ENCODE results near the gene KLF18.

KLF18 gene

DNA sequence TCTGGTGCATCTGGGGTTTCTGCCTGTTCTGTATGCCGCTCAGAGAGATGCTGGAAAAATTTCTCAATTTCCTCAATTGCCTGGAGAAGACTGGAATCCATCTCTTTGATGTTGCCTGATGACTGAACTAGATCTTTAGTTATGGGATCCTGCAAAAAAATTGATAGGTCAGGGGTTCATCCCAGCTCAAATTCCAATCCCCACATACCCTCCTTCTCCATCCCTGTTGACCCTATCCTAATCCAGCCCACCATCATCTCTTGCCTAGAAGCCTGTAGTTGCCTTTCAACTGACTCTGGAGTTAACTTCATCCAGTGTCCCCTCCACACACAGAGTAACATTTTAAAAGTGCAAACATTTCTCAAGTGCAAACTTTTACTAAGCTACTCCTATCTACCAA, at the start of gene KLF18:
KLF18 (minus strand) TSS at position 101 of the 400 bp plus-strand sequence; CDS start at position 101, 0 bp downstream.
- Histone ChIP-seq H3K4me3 (ENCODE audit: low read length) (no peak within 1 kb of the TSS), H3K36me3 (ENCODE audit: control insufficient read depth, insufficient read depth, low read length) (no peaks in the 10 kb centered on the region), H3K4me1 (ENCODE audit: control insufficient read depth, insufficient read depth, low read length) (no peaks in the 10 kb centered on the region), H3K9ac (ENCODE audit: low read length) (no peak within 1 kb of the TSS), H3K27me3 (ENCODE audit: control insufficient read depth, insufficient read depth, low read length) (no peaks in the 10 kb centered on the region), H3K9me3 (ENCODE audit: control insufficient read depth, low read length) (no peaks in the 10 kb centered on the region)

DNA sequence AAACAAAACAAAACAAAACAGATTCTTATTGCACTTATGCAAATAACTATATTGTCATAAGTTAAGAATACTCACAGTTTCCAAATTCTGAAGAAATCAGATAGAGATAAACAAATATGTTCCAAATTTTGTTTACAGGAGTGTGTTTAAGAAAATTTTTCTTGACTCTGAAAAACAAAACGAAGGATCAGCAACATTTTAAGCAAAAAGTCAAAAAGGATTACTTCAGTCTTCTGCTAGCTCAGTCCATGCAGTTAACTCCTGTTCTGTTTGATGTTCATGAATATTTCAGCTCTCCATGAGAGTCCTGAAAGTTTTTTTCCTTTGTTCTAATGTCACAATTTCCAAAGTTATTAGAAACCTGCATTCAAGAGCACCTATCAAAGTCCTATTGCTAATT, 33.2 kb upstream of the KLF18 start:
- H3K4me3 ChIP-seq (ENCODE audit: low read length) = no peak overlapping the region
- H3K9ac ChIP-seq (ENCODE audit: low read length) = no peak overlapping the region
- H3K4me1 ChIP-seq (ENCODE audit: control insufficient read depth, insufficient read depth, low read length) = no peaks in the 10 kb centered on the region
- H3K36me3 ChIP-seq (ENCODE audit: control insufficient read depth, insufficient read depth, low read length) = no peaks in the 10 kb centered on the region
- no peaks in the 10 kb centered on the region for H3K27me3 ChIP-seq (ENCODE audit: control insufficient read depth, insufficient read depth, low read length)
- no peaks in the 10 kb centered on the region for H3K9me3 ChIP-seq (ENCODE audit: control insufficient read depth, low read length)

- no peaks in the 10 kb centered on the region for H3K9me3 ChIP-seq (ENCODE audit: control insufficient read depth, low read length)
- H3K9ac ChIP-seq (ENCODE audit: low read length) = no peak overlapping the region
- peaks cover 3% of the 10 kb centered on the region for H3K27me3 ChIP-seq (ENCODE audit: control insufficient read depth, insufficient read depth, low read length)
- H3K4me1 ChIP-seq (ENCODE audit: control insufficient read depth, insufficient read depth, low read length) = no peaks in the 10 kb centered on the region
- H3K4me3 ChIP-seq (ENCODE audit: low read length) = no peak overlapping the region
- H3K36me3 ChIP-seq (ENCODE audit: control insufficient read depth, insufficient read depth, low read length) = no peaks in the 10 kb centered on the region
Measured at GRCh38 chr1:44170281-44170823, 28.9 kb upstream of the KLF18 start.

DNA sequence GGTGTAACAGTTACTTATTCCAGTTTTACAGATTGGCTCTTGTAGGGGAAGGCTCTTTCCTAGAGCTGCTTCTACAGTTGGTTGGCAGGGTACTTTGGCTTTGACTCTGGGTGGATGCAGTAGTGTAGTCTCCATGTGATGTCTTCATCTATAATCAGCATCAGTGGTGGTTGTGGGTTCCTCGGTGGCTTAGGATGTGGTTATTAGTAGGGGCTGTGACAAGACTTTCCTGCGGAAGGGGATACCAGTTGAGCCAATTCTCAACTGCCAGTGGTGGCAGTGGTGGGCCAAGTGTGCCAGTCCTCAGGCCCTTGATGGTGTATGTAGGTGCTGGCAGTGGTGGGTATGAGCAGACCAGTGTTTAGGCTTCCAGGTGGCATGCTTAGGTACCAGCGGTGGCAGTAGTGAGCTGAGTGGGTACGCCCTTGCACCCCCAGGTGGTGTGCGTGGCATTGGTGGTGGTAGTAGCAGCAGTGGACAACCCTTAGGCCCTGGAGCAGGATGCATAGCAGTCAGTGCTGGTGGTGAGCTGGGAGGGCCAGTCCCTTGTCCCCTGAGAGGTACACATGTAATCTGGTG, 27.2 kb upstream of the KLF18 start:
- no peaks in the 10 kb centered on the region for H3K4me1 ChIP-seq (ENCODE audit: control insufficient read depth, insufficient read depth, low read length)

GRCh38 chr1:44161546-44161945, 20.1 kb upstream of the KLF18 start:
- Histone ChIP-seq H3K9ac (ENCODE audit: low read length) (no peak overlapping the region), H3K9me3 (ENCODE audit: control insufficient read depth, low read length) (no peaks in the 10 kb centered on the region), H3K4me3 (ENCODE audit: low read length) (no peak overlapping the region), H3K36me3 (ENCODE audit: control insufficient read depth, insufficient read depth, low read length) (no peaks in the 10 kb centered on the region), H3K4me1 (ENCODE audit: control insufficient read depth, insufficient read depth, low read length) (no peaks in the 10 kb centered on the region), H3K27me3 (ENCODE audit: control insufficient read depth, insufficient read depth, low read length) (no peaks in the 10 kb centered on the region)

More for the DNA sequence above, 27.2 kb upstream of the KLF18 start:
- H3K9me3 ChIP-seq (ENCODE audit: control insufficient read depth, low read length) = no peaks in the 10 kb centered on the region
- H3K9ac ChIP-seq (ENCODE audit: low read length) = no peak overlapping the region
- peaks cover 3% of the 10 kb centered on the region for H3K27me3 ChIP-seq (ENCODE audit: control insufficient read depth, insufficient read depth, low read length)
- H3K36me3 ChIP-seq (ENCODE audit: control insufficient read depth, insufficient read depth, low read length) = no peaks in the 10 kb centered on the region
- no peak overlapping the region for H3K4me3 ChIP-seq (ENCODE audit: low read length)

DNA sequence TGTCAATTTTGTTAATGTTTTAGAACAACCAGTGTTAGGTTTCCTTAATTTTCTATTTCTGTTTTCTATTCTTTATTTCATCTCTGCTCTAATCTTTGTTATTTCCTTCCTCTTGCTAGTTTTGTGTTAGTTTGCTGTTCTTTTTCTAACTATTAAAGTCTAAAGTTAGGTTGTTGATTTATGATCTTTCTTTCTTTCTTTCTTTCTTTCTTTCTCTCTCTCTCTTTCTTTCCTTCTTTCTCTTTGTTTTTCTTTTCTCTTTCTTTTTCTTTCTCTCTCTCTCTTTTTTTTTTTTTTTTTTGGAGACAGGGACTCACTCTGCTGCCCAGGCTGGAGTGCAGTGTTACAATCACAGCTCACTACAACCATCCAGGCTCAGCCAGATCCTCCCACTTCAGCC, 17.4 kb upstream of the KLF18 start:
- Histone ChIP-seq H3K4me1 (ENCODE audit: control insufficient read depth, insufficient read depth, low read length) (no peaks in the 10 kb centered on the region), H3K9me3 (ENCODE audit: control insufficient read depth, low read length) (no peaks in the 10 kb centered on the region), H3K36me3 (ENCODE audit: control insufficient read depth, insufficient read depth, low read length) (no peaks in the 10 kb centered on the region), H3K9ac (ENCODE audit: low read length) (no peak overlapping the region), H3K27me3 (ENCODE audit: control insufficient read depth, insufficient read depth, low read length) (no peaks in the 10 kb centered on the region), H3K4me3 (ENCODE audit: low read length) (no peak overlapping the region)

DNA sequence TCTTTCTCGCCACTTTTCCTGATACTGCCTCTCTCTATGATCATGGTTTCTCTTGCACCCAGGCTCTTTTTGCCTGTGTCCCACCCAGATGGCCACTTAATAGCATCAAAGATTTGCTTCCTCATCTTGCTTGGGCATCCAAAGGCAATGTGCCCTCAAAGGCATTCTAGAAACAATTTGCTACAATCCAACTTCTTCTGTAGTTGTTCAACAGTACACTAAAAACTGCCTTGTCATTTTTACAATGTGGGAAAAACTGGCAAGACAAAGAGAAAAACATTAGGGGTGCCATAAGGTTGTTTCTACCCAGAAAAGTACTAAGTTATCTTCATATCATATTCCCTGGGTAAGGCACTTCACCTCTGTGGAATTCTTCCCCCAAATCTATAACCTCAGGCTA, 16.5 kb upstream of the KLF18 start:
- Histone ChIP-seq H3K36me3 (ENCODE audit: control insufficient read depth, insufficient read depth, low read length) (no peaks in the 10 kb centered on the region), H3K27me3 (ENCODE audit: control insufficient read depth, insufficient read depth, low read length) (no peaks in the 10 kb centered on the region), H3K4me3 (ENCODE audit: low read length) (no peak overlapping the region), H3K9me3 (ENCODE audit: control insufficient read depth, low read length) (no peaks in the 10 kb centered on the region), H3K9ac (ENCODE audit: low read length) (no peak overlapping the region), H3K4me1 (ENCODE audit: control insufficient read depth, insufficient read depth, low read length) (no peaks in the 10 kb centered on the region)

DNA sequence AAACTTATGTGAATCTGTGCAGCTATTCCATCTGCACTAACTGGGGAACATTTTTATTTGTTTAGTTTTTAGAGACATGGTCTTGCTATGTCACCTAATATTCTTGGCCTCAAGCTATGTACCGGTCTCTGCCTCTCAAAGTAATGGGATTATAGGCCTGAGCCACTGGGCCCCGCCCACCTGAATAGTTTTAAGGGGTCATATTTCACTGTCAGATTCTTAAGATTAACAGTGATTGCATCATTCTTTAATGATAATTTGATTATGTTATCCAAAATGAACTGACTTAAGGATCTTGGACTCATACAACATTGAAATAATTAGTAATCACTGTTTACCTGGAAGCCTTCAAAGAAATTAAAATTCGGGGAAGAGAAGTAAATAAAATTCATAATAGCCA, 12.6 kb upstream of the KLF18 start:
- H3K4me1 ChIP-seq (ENCODE audit: control insufficient read depth, insufficient read depth, low read length) = no peaks in the 10 kb centered on the region
- no peaks in the 10 kb centered on the region for H3K36me3 ChIP-seq (ENCODE audit: control insufficient read depth, insufficient read depth, low read length)
- peaks cover 4% of the 10 kb centered on the region for H3K27me3 ChIP-seq (ENCODE audit: control insufficient read depth, insufficient read depth, low read length)
- H3K4me3 ChIP-seq (ENCODE audit: low read length) = no peak overlapping the region
- H3K9me3 ChIP-seq (ENCODE audit: control insufficient read depth, low read length) = no peaks in the 10 kb centered on the region
- H3K9ac ChIP-seq (ENCODE audit: low read length) = no peak overlapping the region

DNA sequence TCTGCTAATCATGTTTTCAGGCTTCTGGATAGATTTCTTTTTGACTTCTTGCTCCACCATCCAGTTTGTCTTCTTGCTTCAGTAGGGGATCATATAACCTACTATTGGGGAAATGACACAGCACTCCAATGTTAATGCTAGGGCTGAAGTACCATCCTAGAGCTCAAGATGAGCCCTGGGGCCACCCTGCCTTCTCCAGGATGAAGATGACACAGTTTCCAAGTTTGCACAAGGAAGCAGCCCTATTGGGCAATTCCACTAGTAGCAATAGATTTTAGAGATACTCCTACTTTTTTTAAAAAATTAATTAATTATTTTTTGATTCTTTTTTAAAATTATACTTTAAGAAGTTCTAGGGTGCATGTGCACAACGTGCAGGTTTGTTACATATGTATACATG, 11.3 kb upstream of the KLF18 start:
- H3K9me3 ChIP-seq (ENCODE audit: control insufficient read depth, low read length) = no peaks in the 10 kb centered on the region
- no peaks in the 10 kb centered on the region for H3K4me1 ChIP-seq (ENCODE audit: control insufficient read depth, insufficient read depth, low read length)
- peaks cover 4% of the 10 kb centered on the region for H3K27me3 ChIP-seq (ENCODE audit: control insufficient read depth, insufficient read depth, low read length)
- no peak overlapping the region for H3K4me3 ChIP-seq (ENCODE audit: low read length)
- no peak overlapping the region for H3K9ac ChIP-seq (ENCODE audit: low read length)
- H3K36me3 ChIP-seq (ENCODE audit: control insufficient read depth, insufficient read depth, low read length) = no peaks in the 10 kb centered on the region

DNA sequence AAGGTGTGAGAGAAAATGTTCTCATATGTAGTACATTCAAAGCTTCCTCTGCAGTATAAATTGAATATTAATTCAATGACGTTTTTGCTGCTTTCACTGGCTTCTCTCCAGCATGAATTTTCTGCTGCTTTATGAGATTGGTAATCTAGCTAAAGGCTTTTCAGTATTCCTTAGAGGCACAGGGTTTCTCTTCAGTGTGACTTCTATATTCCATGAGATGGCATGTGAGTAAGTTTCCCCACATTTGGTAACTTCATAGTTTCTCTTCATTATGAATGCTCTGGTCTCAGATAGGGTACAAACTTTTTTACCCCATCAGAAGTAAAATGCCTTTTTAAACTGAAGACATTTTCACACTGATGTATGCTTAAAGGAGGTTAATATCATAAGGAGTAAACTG, 10.4 kb upstream of the KLF18 start:
- no peak overlapping the region for H3K4me3 ChIP-seq (ENCODE audit: low read length)
- H3K4me1 ChIP-seq (ENCODE audit: control insufficient read depth, insufficient read depth, low read length) = no peaks in the 10 kb centered on the region
- H3K9me3 ChIP-seq (ENCODE audit: control insufficient read depth, low read length) = no peaks in the 10 kb centered on the region
- H3K9ac ChIP-seq (ENCODE audit: low read length) = no peak overlapping the region
- peaks cover 4% of the 10 kb centered on the region for H3K27me3 ChIP-seq (ENCODE audit: control insufficient read depth, insufficient read depth, low read length)
- H3K36me3 ChIP-seq (ENCODE audit: control insufficient read depth, insufficient read depth, low read length) = no peaks in the 10 kb centered on the region

DNA sequence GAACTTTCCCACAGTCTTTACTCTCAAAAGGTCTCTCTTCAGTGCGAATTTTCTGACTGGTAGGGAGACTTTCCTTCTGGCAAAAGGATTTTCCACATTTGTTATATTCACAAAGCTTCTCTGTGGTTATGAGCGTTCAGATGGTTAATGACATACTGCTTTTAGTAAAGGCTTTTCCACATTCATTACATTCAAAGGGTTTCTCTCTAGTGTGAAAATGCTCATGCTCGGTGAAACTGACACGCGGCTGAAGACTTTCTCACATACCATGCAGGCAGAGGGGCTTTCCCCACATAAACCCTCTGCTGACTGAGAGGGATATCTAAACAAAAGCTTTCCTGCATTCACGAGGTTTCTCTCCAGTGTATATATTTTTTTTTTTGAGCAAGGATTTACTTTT, 9.9 kb upstream of the KLF18 start:
- H3K9me3 ChIP-seq (ENCODE audit: control insufficient read depth, low read length) = no peaks in the 10 kb centered on the region
- H3K36me3 ChIP-seq (ENCODE audit: control insufficient read depth, insufficient read depth, low read length) = no peaks in the 10 kb centered on the region
- H3K9ac ChIP-seq (ENCODE audit: low read length) = no peak overlapping the region
- no peak overlapping the region for H3K4me3 ChIP-seq (ENCODE audit: low read length)
- peaks cover 4% of the 10 kb centered on the region for H3K27me3 ChIP-seq (ENCODE audit: control insufficient read depth, insufficient read depth, low read length)
- no peaks in the 10 kb centered on the region for H3K4me1 ChIP-seq (ENCODE audit: control insufficient read depth, insufficient read depth, low read length)

- peaks cover 3% of the 10 kb centered on the region for H3K27me3 ChIP-seq (ENCODE audit: control insufficient read depth, insufficient read depth, low read length)
- no peaks in the 10 kb centered on the region for H3K9me3 ChIP-seq (ENCODE audit: control insufficient read depth, low read length)
- H3K4me1 ChIP-seq (ENCODE audit: control insufficient read depth, insufficient read depth, low read length) = no peaks in the 10 kb centered on the region
- H3K9ac ChIP-seq (ENCODE audit: low read length) = no peak overlapping the region
- no peaks in the 10 kb centered on the region for H3K36me3 ChIP-seq (ENCODE audit: control insufficient read depth, insufficient read depth, low read length)
- H3K4me3 ChIP-seq (ENCODE audit: low read length) = no peak overlapping the region
Measured at GRCh38 chr1:44147582-44147981, 6.2 kb upstream of the KLF18 start.
